Stomach smooth muscle (tissue), 2 donors: ENCODE results near the gene PPA1.

Experiments
- H3K27ac ChIP-seq: one replicate; pipeline ENCODE4 v1.7.0; 2013; ENCODE audit warnings: mild to moderate bottlenecking, low read length, inconsistent platforms
- H3K27me3 ChIP-seq, 2 donors: one replicate each; pipeline ENCODE4 v1.7.0; 2013; ENCODE audit warnings: low read length in 2 of 2; ENCODE audit not compliant: insufficient read depth in 2 of 2, control insufficient read depth in 1 of 2
- H3K36me3 ChIP-seq, 2 donors: one replicate each; pipeline ENCODE4 v1.7.0; 2013; ENCODE audit warnings: low read length in 2 of 2; ENCODE audit not compliant: control insufficient read depth in 2 of 2, insufficient read depth in 2 of 2
- H3K4me1 ChIP-seq: one replicate; pipeline ENCODE4 v1.7.0; 2013; ENCODE audit warnings: low read length; ENCODE audit not compliant: control insufficient read depth, insufficient read depth
- H3K4me3 ChIP-seq, 2 donors: one replicate each; pipeline ENCODE4 v1.7.0; 2013; ENCODE audit warnings: low read length in 2 of 2
- H3K9ac ChIP-seq, 2 donors: one replicate each; pipeline ENCODE4 v1.7.0; 2013; ENCODE audit warnings: low read length in 2 of 2, mild to moderate bottlenecking in 1 of 2
- H3K9me3 ChIP-seq, 2 donors: one replicate each; pipeline ENCODE4 v1.7.0; 2013; ENCODE audit warnings: low read length in 2 of 2; ENCODE audit not compliant: control insufficient read depth in 2 of 2
- donor health status: healthy.
- donor health status: Pancreatic carcinoma.

PPA1 gene

DNA sequence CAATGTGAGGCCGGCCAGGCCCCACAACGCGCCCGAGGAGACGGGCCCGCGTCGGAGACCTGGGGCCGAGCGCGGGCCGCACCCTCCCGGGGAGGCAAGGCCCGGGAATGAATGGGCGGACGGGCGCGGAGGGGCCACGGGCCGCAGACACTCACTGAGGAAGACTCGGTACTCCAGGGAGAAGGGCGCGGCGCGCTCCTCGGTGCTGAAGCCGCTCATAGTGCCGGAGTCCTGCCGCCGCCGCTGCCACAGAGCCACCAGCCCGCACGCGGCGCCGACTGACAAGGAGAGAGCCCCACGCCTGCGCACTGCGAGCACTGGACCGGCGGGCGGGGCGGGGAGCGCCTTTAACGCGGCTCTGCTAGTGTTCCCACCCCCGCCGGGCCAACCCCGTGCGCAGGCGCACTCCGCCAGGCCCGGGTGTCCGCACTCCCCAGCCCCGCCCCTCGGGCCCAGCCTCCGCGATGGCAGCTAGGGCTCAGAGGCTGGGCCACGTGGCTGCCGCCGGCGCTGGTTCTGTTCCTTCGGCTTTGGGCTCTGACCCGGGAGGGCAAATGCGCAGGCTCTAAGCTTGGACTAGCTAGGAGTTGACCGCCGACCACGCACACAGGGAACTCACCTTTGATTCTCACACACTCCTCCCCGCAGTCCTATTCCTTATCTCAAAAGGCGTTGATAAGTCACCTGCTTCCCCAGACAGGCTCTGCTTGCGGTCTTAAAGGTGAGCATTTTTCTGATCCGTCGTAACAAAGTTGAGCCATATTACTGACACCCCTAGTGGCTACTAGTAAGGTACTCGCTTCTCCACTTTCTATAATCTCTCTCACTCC, at the start of gene PPA1:
Gene PPA1, minus strand, starts transcription at position 321 of the 830 bp plus-strand sequence. Its CDS starts 102 bp downstream, at position 219.
- peak within 1 kb of the TSS; percentile 81 to 94 for H3K9ac ChIP-seq
- H3K4me1 ChIP-seq = peaks cover 12% of the 10 kb centered on the region
- H3K4me3 ChIP-seq = peak within 1 kb of the TSS; percentile 85 to 86
- H3K27me3 ChIP-seq = no peaks in the 10 kb centered on the region
- peaks cover 7 to 8% of the 10 kb centered on the region in 2 donors for H3K36me3 ChIP-seq
- peak within 1 kb of the TSS; percentile 64 for H3K27ac ChIP-seq
- H3K9me3 ChIP-seq = no peaks in the 10 kb centered on the region

DNA sequence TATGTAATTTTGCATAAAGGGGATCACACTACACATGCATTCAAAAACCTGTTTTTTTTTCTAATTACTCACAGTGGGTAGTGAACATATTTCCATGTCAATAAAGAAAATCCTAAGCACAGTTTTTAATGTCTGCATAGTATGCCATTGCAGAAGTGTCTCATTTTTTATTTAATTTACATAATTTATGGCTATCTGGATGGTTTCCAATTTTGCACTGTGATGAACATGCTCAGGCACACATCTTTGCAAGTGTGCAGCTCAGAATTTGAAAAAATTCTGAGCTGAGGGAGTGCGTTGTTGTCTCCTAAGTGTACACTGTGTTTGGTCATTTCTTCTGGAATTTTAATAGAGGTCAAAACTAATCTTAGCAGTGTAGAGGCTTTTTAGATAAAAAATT, 48.4 kb upstream of the PPA1 start:
- H3K4me3 ChIP-seq = no peak overlapping the region
- H3K4me1 ChIP-seq = peaks cover 9% of the 10 kb centered on the region
- H3K36me3 ChIP-seq = no peaks in the 10 kb centered on the region
- H3K27ac ChIP-seq = no peak overlapping the region
- H3K9me3 ChIP-seq = no peaks in the 10 kb centered on the region
- H3K27me3 ChIP-seq = peaks cover 31 to 34% of the 10 kb centered on the region in 2 donors
- H3K9ac ChIP-seq = no peak overlapping the region

GRCh38 chr10:70280099-70280498, 46.9 kb upstream of the PPA1 start:
- Histone ChIP-seq H3K9ac (no peak overlapping the region), H3K9me3 (peaks cover 0 to 8% of the 10 kb centered on the region in 2 donors), H3K36me3 (no peaks in the 10 kb centered on the region), H3K27ac (no peak overlapping the region), H3K4me3 (no peak overlapping the region), H3K4me1 (peaks cover 9% of the 10 kb centered on the region), H3K27me3 (peaks cover 20 to 23% of the 10 kb centered on the region in 2 donors)

- H3K9ac ChIP-seq = no peak overlapping the region
- H3K27ac ChIP-seq = no peak overlapping the region
- no peaks in the 10 kb centered on the region for H3K4me1 ChIP-seq
- H3K36me3 ChIP-seq = no peaks in the 10 kb centered on the region
- peaks cover 0 to 8% of the 10 kb centered on the region in 2 donors for H3K9me3 ChIP-seq
- H3K4me3 ChIP-seq = no peak overlapping the region
- H3K27me3 ChIP-seq = peaks cover under 1% of the 10 kb centered on the region in 2 donors
Observed at GRCh38 chr10:70277396-70278030, 44.3 kb upstream of the PPA1 start.

DNA sequence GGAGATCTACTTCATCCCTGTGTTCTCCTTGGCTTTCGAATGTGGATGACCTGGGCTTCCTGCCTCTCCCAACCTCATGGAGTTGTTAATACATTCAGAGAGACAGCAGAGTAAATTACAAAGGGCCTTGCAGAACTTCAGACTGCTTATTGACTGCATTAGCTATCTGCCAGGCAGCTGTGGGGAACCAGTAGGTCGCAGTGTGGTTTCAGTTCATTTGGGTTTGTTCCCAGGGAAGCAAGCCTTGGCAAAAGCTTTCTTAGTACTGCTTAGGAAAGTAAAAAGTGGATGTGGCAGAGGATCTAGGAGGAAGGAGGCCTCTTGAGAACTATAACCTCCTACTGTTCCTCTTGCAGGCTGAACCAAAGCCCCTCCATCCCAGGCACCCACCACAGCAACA, 41.4 kb upstream of the PPA1 start:
- H3K36me3 ChIP-seq = no peaks in the 10 kb centered on the region
- no peak overlapping the region for H3K27ac ChIP-seq
- no peaks in the 10 kb centered on the region for H3K27me3 ChIP-seq
- peaks cover 0 to 8% of the 10 kb centered on the region in 2 donors for H3K9me3 ChIP-seq
- H3K4me1 ChIP-seq = no peaks in the 10 kb centered on the region
- H3K9ac ChIP-seq = no peak overlapping the region
- no peak overlapping the region for H3K4me3 ChIP-seq

DNA sequence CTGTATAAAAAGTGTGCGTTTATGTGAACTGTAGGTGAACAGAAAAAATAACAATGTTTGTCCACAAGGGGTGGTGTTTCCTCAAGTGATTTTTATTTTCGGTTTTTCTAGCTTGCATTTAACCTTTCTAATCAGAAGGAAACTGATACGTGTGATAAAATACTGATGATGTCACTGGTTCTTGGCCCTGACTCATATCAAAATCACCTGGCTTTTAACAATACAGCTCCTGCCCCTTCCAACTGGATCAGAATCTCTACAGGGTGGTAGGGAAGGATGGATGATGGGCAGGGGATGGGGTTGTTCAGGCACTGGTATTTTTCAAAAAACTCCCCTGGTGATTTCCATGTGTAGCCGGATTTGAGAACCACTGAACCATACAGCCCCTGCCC, 39.7 kb upstream of the PPA1 start:
- H3K27ac ChIP-seq = no peak overlapping the region
- H3K36me3 ChIP-seq = no peaks in the 10 kb centered on the region
- H3K9me3 ChIP-seq = peaks cover 0 to 8% of the 10 kb centered on the region in 2 donors
- no peaks in the 10 kb centered on the region for H3K27me3 ChIP-seq
- no peak overlapping the region for H3K4me3 ChIP-seq
- H3K4me1 ChIP-seq = no peaks in the 10 kb centered on the region
- no peak overlapping the region for H3K9ac ChIP-seq

DNA sequence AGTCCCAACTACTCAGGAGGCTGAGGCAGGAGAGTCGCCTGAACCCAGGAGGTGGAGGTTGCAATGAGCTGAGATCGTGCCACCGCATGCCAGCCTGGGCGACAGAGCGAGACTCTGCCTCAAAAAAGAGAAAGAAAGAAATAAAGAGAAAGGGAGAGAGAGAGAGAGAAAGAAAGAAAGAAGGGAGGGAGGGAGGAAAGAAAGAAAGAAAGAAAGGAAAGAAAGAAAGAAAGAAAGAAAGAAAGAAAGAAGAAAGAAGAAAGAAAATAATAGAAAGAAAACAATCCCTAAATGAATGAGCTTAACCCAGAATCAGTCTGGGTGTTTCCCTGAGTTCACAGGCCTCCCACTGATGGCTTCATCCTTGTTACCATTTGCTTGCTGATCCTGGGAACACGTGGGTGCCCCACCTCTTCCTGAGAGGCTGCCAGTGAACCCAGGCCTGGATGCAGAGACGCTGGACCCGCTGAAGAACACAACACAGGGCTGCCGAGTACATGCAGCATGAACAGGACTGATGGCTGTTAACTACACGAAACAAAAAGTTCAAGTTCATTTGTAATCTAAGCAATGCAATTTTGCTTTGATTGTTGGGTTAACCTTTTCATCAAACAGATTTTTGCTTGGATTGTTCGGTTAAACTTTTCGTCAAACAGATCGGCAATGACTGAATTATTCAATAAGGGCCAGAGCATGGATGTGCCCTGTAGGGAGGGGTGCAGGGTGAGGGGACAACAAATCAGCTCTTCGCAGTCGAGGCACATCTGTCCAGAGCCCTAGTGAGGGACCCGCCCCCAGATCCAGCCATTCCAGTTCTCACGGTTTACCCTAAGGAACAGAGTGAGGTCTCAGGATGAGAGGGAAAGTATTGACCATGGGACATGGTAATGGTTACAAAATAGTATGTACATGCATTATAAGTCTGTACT, 39.0 kb upstream of the PPA1 start:
- H3K27me3 ChIP-seq = no peaks in the 10 kb centered on the region
- H3K4me3 ChIP-seq = no peak overlapping the region
- H3K36me3 ChIP-seq = no peaks in the 10 kb centered on the region
- H3K9me3 ChIP-seq = peaks cover 0 to 8% of the 10 kb centered on the region in 2 donors
- no peak overlapping the region for H3K9ac ChIP-seq
- H3K27ac ChIP-seq = no peak overlapping the region
- H3K4me1 ChIP-seq = no peaks in the 10 kb centered on the region

DNA sequence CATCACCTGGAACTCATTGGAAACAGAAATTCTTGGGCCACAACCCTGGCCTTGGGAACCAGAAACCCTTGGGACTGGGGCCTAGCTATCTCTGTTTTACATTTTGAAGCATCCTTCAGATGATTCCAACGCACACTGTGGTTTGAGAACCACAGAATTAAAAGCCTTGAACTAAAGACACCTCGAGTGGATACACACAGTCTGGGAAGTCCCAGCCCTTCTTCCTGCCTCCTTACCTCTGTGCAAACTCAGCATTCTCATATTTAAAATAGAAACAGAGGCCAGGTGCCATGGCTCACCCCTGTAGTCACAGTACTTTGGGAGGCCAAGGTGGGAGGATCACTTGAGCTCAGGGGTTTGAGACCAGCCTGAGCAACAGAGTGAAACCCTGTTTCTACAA, 37.7 kb upstream of the PPA1 start:
- Histone ChIP-seq H3K9me3 (peaks cover 0 to 7% of the 10 kb centered on the region in 2 donors), H3K27me3 (no peaks in the 10 kb centered on the region), H3K9ac (no peak overlapping the region), H3K4me1 (no peaks in the 10 kb centered on the region), H3K36me3 (no peaks in the 10 kb centered on the region), H3K27ac (no peak overlapping the region), H3K4me3 (no peak overlapping the region)

- Histone ChIP-seq H3K4me3 (no peak overlapping the region), H3K27ac (no peak overlapping the region), H3K9ac (no peak overlapping the region), H3K27me3 (no peaks in the 10 kb centered on the region), H3K4me1 (no peaks in the 10 kb centered on the region), H3K9me3 (no peaks in the 10 kb centered on the region), H3K36me3 (no peaks in the 10 kb centered on the region)
Observed at GRCh38 chr10:70269741-70270140, 36.5 kb upstream of the PPA1 start.

DNA sequence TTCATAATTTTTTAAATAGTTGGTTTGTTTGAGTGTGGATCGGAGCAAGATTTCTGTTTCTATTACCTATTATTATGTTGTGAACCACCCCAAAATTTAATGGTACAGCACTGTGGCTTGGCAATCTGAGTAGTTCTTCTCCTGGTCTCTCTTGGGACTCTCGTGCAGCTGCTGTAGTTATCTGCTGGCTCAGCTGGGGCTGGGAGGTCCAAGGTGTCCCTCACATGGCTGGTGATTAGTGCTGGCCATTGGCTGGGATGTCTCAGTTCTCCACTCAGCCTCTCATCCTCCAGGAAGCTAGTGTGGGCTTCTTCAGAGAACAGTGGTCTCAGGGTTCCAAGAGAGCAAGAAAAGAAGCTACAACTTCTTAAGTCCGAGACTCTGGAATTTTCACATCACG, 35.1 kb upstream of the PPA1 start:
- Histone ChIP-seq H3K27ac (no peak overlapping the region), H3K9ac (no peak overlapping the region), H3K4me3 (no peak overlapping the region), H3K9me3 (no peaks in the 10 kb centered on the region), H3K36me3 (no peaks in the 10 kb centered on the region), H3K4me1 (no peaks in the 10 kb centered on the region), H3K27me3 (no peaks in the 10 kb centered on the region)
